ENCODE data around the gene MAS1. TPM values are rescaled to one million over a fixed set of nuclear protein-coding genes. Genes with fewer than 3 reads are reported as not detected.
"Not testable (repeated sequence)": the region's sequence is repeated elsewhere in the genome, so short reads cannot be mapped to it uniquely, and the experiment has no call there.

Gene MAS1
- total RNA-seq, 1 donor from 2014 or later = not detected

DNA sequence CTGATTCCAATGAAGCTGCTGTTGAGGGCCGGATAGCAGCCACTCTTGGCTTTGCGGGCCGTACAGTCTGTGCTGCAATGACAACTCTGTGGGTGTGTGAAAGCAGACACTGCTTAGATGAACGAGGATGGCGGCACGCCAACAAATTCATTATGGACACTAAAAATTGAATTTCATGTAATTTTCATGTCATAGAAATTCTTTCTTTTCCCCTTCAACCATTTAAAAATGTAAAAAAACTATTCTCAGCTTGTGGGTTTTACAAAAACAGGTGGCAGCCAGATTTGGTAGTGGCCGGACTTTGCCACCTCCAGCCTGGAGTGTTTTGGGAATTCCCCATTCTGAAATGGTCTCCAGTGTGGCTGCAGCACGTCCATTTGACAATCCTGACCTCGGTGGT is 26.0 kb downstream of the MAS1 start:
- DNase-seq (ENCODE audit: low read depth) = no peak

DNA sequence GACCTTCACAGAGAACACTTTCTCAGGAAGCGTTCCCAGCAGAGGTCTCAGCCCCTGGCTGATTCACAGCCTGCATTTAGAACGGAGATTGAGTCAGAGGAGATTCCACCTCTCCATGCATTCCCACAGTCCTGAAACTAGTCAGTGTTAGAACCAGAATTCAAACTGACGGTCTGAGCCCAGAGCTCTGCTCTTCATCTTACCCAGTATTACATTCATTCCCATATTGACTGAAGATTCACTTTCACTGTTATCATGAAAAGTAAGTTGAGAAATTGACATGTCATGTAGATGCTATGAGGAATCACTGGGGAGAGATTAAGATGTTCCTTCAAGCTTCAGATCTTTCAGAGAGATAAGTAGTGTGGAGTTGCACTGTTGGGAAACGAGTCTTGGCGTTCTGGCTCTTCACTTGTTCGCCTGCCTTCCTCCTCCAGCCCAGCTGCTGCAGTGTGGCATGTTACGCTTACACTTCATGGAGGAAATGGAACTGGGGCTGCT is 28.3 kb downstream of the MAS1 start:
- no peak for DNase-seq (ENCODE audit: low read depth)

DNA sequence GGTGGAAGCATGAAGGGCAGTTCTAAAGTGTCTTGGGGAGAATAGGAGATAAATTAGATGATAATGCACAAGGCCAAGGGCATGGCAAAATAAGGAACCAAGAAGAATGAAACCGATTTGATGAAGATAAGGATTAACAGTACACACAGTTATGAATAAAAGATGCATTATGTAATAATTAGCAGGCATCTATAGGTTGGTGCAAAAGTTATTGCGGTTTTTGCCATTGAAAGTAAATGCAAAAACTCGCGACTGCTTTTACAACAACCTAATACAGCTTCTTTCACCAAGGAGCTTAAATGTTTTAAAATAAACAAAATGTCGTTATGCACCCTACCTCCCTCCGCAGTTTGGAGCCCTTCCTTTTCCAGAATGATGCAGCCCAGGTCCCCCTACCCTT is 29.0 kb downstream of the MAS1 start:
- no peak for DNase-seq (ENCODE audit: low read depth)

DNA sequence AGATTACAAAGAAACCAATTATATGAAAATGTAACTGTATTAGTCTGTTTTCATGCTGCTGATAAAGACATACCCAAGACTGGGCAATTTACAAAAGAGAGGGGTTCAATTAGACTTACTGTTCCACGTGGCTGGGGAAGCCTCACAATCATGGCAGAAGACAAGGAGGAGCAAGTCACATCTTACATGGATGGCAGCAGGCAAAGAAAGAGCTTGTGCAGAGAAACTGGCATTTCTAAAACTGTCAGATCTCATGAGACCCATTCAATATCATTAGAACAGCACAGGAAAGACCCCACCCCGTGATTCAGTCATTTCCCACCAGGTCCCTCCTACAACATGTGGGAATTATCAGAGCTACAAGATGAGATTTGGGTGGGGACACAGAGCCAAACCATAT is 33.4 kb downstream of the MAS1 start:
- not testable (repeated sequence) for DNase-seq (ENCODE audit: low read depth)

DNA sequence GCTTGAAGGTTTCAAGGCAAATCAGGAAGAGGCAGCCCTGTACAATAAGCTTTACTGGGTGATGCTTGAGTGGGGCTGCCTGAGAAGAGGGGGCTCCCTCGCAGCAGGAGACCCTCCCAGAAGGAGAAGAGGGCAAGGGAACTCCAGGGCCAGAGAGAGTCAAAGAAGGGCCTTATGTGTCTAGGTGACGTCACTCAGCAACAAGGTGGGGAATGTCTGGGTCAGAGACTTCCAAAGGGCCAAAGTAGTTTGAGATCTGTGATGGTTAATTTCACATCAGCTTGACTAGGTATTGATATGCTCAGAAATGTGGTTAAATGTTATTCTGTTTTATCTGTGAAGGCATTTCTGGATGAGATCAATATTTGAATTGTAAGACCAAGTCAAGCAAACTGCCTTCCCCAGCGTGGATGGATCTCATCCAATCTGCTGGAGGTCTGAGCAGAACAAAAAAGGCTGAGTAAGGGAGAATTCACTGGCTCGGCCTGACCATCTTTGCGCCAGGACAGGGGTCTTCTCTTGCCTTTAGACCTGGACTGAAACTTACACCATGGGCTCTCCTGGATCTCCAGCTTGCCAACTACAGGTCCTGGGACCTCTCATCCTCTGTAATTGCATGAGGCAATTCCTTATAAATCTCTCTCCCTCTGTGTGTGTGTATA is 35.9 kb downstream of the MAS1 start:
- no peak for DNase-seq (ENCODE audit: low read depth)

DNA sequence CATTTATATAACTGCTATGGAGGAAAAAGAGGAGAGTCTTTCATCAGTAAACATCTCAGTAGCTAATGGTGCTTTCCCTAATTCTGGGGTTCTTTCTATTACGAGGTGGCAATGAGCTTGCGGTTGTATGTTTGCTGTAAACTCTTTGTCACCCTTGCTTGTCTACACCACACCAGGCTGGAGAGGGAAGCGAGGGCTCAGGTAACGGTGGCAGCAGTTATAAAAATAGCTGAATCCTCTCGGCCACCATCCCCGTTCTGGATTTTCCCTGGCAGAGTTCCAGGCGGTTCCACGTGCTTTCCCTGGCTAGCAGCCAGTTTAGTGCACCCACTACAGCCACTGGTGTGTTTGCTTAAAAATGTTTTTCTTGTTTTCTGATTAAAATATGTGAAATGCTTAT is 39.0 kb downstream of the MAS1 start:
- peak; percentile 36 for DNase-seq (ENCODE audit: low read depth)

DNA sequence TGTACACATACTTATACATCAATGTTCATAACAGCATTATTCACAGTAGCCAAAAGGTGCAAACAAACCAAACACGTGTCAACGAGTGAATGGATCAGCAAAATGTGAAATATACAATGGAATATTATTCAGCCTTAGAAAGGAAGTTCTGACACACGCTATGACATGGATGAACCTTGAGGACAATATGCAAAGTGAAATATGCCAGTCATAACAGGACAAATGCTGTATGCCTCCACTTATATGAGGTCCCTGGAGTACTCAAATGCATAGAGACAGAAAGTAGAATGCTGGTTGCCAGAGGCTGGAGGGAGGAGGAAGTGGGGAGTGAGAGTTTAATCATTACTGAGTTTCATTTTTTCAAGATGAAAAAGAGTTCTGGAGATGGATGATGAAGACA is 40.3 kb downstream of the MAS1 start:
- no peak for DNase-seq (ENCODE audit: low read depth)

DNA sequence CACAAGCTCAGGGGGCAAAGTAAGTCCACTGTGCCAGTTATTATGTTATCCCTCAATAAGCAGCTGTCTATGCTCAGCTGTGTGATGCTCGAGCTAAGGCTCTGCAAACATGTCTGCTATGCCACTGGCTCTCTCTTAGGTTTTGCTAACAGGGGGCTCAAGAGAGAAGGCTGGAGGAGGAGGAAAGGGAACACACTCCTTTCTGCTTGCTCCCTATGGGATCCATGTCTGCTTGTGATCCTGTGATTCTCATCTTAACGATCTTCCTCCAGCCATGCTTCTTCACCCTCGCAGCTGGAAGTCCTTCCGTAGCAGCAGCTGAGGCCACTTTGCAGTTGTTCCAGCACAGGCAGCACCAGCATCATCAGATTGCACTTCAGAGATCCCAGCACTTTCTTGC is 41.1 kb downstream of the MAS1 start:
- DNase-seq (ENCODE audit: low read depth) = no peak

DNA sequence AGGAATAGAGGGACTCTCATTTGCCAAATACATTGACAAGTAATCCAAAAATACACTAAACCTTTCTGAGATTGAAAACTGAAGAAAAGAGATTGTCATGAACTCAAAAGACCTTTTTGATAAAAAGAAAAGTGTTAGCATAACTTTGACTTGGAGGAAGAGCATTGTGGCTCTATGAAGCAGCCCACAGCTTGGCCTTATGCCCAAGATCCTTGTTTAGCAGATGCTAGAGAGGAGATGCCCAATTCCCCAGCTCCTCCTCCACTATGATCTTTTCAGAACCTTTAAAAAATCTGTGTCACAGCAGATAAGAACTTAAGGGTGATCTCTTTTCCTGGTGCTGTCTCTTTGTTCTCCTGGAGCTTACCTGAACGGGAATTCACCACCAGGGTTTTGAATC is 42.3 kb downstream of the MAS1 start:
- DNase-seq (ENCODE audit: low read depth) = no peak

DNA sequence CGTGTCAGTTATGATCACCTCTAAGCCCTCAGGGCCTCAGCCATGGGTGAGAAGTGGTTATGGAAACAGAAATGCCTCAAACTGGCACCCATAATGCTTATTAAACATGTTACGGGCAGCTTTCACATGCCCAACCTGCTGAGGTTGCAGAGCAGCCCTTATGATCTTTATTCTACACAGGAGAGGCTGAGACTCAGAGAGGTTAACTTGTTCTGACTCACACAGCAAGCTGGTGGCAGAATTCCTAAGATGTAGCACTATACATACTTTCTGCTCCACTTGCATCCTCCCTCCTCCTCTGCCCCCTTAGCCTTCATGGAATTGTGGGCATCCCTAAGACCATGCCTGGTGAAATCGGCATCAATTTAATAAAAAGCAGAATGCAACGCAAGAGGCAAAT is 43.4 kb downstream of the MAS1 start:
- no peak for DNase-seq (ENCODE audit: low read depth)

DNA sequence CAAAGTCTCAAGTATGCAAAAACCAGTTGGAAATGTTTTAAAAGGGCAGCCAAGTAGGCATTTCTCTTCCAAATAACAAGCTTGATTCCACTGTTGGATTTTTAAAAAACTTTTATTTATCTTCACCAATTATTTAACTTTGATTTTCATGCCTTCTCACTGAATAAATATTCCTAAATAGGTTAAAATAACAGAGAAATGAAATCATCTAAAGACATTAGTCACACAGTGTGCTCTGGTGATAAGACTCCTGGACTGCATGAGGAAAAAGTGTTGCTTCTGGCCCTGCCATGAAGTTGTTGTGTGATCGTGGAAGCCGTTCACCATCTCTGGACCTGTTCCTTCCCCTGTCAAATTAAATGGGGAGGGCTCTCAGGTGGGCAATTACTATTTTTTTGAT is 44.3 kb downstream of the MAS1 start:
- DNase-seq (ENCODE audit: low read depth) = no peak

DNA sequence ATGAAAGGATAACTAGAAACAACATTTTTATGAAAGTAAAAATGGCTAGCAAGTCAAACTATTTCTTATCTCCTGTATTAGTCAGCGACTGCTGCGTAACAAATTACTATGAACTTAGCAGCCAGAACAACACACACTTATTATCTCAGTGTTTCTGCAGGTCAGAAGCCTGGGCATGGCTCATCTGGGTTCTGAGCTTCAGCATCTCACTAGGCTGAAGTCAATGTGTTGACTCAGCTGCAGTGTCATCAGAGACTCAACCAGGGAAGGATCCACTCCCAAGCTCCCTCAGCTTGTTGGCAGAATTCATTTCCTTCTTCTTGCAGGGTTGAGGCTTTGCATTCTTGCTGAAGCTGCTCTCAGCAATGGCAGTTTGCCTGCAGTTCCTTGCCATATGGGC is 44.8 kb downstream of the MAS1 start:
- no peak for DNase-seq (ENCODE audit: low read depth)

DNA sequence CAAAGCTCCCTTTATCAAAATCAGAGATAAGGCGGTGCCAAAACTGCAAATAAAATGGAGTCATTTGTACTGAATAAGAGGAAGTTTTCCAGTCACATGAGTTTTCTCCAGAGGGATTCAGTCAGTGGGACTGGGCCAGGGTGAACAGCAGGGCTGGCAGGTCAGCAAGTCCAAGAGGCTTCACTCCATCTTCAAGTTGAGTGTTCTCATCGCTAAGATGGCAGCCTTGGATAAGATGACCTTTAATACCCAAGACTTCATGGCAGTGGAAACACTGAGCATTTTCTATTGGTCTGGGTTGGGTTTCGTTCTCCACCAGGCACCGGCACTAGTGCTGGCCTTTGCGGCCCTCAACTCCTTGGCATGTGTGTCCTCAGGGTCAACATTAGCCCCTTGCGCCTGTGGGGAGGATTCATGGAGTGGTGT is 48.8 kb downstream of the MAS1 start:
- no peak for DNase-seq (ENCODE audit: low read depth)

Other genes with a start within 250 kb of the MAS1 start
- gene SOD2, start 197.7 kb upstream of the MAS1 start, total RNA-seq = 2,050 and 3,674 TPM in 2 replicates
- 135 and 146 TPM in 2 replicates for gene WTAP, start 163.5 kb upstream of the MAS1 start, total RNA-seq
- 17.4 and 140 TPM in 2 replicates for gene ACAT2, start 128.9 kb upstream of the MAS1 start, total RNA-seq
- gene TCP1, start 101.4 kb upstream of the MAS1 start, total RNA-seq = 309 and 384 TPM in 2 replicates
- gene MRPL18, start 100.5 kb upstream of the MAS1 start, total RNA-seq = 64.8 and 127 TPM in 2 replicates
- not detected in 2 replicates for gene PNLDC1, start 90.7 kb upstream of the MAS1 start, total RNA-seq
- 147 and 267 TPM in 2 replicates for gene IGF2R, start 78.1 kb downstream of the MAS1 start, total RNA-seq
- gene SLC22A1, start 230.8 kb downstream of the MAS1 start, total RNA-seq = 0.50 TPM in 1 of 2 replicates, not detected in the other